GM12892 (cell line): ENCODE results near the gene VCX2.

Experiments
- POLR2A ChIP-seq: IDR thresholded peaks from 2 replicates; pipeline ENCODE4 v1.6.1; 2011; ENCODE audit warnings: low read depth, low read length, control low read depth
- POLR2AphosphoS5 ChIP-seq: IDR thresholded peaks from 2 replicates; pipeline ENCODE4 v1.6.1; 2011; ENCODE audit warnings: low read depth, low read length, control low read depth

DNA sequence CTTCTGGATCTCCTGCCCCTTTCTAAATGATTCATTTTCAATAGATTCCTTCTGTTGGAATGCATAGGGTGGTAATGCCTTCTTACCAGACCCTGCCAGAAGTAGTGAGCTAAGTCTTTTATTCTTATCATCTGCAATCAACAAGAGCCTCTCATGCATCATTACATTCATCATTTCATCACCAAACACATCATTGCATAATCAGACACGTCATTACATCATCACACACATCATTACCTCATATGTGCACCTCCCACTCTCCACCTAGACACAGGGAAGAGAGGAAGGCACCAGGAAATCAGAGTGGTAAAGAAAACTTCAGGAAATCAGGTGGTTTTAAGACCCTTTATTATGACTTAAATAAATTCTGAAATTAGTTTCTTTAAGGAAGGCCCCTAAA, 45.0 kb downstream of the VCX2 start:
- TF ChIP-seq POLR2A (no peak), POLR2AphosphoS5 (no peak)
